NCI-H526 (cell line): ENCODE results near the gene PRPS1L1.
A peak's percentile ranks its signal among the peaks of the same experiment; 100 is the strongest.

Source experiments
- DNase-seq, 2 experiments: peaks; one replicate each; lab custom pipeline; 2025; lab: John Stamatoyannopoulos, UW

PRPS1L1 gene

DNA sequence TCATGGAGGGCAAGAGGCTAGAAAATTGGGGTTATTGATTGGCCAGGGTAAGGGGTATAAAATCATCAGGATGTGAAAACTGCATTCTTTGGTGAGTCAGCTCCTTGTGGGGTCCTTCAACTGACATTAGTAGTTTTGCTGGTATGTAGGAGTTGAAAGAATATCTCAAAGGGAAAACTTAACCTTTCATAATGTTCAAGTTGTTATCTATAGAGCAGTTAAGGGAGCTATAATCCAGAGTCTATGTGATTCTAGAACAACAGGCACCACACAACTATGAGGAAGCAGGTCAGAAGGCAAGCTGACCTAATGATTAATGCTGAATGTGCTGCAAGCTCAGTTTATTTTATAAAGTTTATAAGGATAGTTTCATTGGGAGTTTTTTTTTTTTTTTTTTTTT lies 13.7 kb downstream of the PRPS1L1 start:
- DNase-seq = no peak

DNA sequence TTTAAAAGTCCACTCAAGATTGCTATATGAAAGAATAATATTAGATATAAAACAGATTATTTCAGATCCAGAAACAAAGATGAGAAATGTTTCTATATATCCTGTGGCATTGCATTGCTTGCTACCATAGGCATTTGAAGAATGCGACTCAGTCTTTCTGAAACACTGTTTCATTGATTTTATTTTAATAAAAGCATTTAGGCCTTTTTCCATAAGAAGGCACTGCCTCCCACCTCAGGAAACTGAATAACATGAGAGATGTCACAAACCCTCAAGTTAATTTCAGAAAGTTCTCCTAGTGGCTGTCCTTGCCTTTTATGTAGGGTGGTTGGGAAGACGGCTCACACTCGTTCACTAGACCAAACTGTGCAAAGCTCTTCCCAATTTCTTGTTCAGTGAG lies 23.3 kb downstream of the PRPS1L1 start:
- no peak for DNase-seq

DNA sequence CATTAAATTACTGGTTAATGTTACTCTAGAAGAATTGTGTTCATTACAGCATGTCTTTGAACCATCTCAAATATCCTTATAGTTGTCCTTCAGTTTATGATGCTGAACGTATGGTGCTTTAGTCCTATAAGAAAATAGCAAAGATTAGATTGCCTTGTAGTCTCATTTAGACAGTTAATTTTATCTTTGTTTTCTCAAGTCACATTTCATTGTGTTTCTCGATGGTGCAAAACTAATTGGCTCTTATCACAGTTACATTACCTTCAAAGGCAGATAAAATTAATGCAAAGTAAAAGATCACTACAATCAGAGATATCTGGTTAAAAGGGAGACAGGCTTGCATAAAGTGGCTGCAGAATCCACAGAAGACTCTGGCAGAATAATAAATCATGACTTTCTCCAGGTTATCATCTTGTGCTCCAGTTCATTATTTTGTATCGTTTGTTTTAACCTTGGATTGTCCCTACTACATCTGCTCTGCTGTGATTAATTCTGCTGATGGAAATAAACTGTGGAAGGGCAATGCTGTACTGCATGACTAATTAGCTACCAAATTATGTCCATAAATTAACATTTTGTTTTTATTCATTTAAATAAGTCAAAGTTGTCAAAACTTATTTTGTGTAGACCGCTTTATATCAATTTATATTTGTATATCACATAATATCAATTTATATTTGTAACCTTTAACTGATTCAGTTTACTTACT lies 24.2 kb downstream of the PRPS1L1 start:
- no peak for DNase-seq

DNA sequence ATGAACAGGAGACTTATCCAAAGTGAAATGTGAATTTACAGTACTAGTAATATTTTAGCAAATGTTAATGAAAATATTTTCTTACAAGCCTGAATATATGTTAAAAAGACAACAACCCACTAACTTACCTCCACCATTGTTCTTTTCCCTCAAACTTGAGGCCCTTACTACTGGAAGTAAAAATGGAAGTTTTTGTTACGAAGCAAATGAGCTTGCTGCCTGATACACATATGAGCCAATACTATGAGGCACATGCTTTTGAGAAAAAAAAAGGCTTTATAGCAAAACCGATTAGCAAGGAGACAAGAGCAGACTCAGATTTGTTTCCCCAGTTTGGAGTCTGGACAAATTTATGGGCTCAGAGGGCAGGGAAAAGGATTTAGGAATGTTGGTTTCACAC lies 29.0 kb downstream of the PRPS1L1 start:
- DNase-seq = no peak

DNA sequence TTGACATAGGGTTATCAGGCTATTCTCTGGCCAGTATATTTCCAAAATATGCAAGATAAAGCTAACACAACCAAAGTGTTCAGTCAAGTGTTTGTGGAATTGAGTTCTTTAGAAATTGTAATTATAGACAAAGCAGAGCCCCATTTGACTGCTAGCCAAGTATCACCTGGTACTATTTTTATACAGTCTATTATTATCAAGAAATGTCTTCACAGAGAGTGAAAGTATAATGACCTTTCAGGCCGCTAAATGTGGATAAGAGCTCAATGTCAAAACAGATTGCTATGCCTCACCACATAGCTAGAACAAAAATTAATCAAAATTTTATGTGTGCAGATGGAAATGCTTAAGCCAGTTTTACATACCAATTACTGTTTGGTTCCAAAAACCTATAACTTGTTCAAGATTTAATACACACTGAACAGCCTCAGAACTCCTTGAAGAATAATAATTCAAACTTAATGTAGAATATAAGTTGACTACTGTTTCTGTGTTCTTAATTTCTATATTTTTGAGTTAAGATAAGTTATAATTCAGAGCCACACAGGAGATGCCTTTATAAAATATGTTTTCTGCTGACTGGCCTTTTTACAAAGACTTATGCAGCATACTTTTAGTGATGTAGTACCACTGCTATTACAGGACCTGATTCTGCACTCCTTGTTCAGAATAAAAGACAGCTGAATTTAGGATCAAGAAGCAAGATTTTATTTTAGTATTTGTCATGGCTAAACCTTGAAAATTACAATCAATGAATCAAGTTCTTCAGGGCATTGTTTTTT lies 31.0 kb downstream of the PRPS1L1 start:
- no peak for DNase-seq

DNA sequence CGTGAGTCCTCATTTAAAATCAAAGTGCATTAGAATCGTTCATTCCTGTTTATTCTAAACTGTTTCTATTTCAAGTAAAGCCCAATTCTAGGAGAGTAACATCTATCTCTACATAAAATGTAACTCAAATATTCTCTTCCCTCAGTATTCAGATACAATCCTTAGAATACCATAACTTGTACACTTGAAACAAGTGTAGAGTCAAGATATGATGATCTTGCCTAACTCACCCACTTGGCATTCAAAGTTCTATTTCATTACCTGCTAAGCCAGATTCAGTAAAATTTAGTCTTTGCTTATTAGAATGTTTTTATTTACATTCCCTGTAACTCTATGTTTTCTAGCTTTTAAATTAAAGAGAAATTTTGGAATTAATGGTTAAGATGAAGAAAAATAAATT lies 31.6 kb downstream of the PRPS1L1 start:
- no peak for DNase-seq

DNA sequence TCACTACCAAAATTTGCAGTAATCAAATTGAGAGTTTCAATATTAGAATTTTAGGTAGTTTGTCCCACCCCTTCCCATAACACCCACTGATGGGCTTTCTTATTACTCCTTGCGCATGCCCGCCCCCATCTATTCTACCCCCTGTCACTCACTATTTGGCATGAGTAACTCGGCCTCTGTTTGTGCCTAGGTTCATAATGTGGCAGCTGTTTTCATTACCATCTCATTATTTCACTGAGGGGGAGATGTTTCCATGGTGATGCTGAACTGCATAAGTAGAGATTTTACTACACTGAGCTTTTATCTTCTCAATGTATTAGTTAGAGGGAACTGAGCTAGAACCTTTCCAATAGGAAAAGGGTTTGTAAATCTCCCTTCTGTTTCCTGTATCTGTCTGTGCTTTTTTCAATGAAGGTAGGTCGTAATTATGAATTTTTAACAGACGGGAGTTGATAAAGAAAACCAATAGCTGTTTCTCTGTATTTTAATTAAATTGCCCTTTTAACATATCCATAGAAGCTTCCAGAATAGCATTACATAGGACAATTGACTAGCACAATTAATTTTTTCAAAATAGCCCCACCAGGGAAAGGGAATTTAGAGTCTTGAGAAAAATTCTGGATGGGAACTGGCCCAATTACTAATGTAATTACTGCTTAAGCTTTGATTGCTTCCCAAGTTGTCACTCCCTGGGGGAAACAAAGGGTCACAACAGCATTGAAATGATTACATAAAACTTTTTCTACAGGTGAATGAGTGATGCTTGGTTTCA lies 33.4 kb downstream of the PRPS1L1 start:
- DNase-seq = no peak

DNA sequence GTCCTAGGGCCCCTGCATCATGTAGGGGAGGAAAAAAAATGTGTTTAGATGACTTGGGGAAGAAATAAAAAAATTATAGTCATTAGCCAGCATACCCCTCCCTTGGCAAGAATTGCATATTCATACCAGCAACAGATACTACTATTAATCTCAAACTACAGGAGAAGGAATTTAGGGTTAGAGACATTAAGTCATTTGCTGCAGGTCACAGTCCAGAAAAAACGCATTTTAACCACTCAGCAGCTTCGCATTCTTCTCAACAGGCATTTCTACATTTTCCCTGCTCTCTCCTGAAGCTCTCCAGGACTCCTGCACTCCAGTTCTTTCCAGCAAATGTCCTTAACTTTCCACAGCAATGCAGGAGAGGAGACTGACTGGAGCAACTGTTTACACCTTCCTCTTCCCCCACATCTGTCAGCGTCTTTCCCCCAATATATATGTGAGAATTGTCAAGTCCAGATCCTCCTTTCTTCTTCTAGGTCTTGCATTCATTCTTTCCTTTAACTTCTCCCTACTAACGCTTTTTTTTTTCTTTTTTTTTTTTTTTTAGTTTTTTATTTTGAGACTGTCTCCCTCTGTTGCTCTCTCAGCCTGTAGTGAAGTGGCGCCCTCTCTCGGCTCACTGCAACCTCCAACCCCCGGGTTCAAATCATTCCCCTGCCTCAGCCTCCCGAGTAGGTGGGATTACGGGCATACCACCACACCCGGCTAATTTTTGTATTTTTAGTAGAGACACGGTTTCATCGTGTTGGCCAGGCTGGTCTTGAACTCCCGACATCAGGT lies 35.6 kb downstream of the PRPS1L1 start:
- peak in 1 of 2 experiments; percentile 18 for DNase-seq

DNA sequence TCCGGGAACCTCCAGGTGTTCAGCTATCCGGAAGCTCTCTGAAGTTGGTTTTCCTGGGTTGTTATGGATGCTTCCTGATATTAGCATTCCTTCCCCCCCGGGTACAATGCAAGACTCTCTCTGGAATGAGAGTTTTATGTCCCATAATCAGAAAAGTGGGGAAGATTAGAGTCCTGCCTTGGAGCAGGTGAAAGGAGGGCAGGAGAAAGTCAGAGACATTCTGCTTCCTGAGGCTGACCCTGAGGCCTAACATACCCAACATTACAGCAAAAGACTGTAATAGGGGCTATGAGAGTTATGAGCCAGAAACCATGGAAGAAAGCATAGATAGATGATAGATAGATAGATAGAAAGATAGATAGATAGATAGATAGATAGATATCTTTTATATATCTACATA lies 36.9 kb downstream of the PRPS1L1 start:
- DNase-seq = no peak

DNA sequence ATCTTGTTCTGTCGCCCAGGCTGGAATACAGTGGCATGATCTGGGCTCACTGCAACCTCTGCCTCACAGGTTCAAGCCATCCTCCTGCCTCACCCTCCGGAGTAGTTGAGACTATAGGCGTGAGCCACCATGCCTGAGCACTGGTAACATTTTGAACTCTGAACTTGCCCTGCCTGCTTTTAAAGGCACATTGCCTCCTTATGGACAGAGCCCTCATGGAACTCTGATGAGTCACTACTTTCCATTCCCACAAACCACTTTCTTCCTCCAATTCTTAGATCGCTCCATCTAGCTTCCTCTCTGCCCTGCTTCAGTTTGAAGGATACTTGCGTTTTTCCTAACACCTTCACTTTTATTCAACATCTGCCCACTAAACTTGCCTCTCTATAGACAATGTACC lies 38.1 kb downstream of the PRPS1L1 start:
- no peak for DNase-seq

DNA sequence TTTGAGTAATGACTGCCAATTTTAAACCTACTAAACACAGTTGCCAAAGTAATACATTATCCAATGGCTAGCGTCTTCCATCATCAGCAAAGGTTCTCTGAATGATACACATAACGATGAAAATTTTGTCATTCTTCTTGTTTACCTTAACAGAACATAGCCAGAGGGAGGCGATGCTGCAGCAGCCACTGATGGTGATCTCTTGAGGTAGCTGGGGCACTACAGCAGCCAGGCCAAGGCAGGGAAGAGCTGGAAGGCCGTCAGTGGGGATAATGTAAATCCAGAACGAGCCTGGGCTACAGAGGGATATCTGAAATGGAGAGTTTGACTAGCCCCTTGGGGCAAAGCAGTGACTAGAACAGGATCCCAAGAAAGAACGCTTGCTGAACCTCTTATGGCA lies 38.8 kb downstream of the PRPS1L1 start:
- DNase-seq = no peak

DNA sequence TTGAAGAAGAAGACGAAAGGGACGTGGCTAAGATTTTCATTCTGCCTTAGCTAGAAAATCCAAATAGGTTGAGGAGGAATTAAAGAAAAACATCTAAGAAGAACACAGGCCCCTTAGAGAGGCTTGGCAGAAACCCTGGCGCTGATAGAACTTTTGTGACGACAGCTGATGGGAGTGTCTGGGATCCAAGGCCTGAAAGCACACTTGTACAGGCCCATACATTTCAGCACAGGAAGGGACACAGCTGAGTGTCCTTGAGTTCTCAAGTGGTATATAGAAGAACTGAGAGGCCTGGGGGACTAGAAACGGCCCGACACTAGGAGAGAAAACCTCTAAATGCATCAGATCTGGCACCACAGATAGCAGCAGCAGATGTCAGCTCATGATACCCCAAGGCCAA lies 39.5 kb downstream of the PRPS1L1 start:
- no peak for DNase-seq

DNA sequence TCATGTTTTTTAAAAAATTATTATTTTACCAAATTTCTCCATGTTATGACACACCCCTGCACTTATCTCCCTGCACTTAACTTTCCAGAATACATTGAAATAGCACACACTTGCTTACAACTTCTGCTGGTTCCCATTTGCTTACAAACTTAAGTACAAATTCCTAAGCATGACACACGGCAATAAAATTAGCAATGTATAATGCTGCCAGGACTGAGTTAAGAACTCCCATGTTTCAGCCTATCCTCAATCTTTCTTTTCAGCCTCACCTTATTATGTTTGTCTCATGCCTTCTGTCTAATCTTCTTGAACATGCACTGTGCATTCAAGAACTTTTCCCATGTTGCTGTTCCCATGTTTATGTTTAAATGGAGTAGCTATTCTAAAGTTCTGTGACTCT lies 40.8 kb downstream of the PRPS1L1 start:
- DNase-seq = no peak

DNA sequence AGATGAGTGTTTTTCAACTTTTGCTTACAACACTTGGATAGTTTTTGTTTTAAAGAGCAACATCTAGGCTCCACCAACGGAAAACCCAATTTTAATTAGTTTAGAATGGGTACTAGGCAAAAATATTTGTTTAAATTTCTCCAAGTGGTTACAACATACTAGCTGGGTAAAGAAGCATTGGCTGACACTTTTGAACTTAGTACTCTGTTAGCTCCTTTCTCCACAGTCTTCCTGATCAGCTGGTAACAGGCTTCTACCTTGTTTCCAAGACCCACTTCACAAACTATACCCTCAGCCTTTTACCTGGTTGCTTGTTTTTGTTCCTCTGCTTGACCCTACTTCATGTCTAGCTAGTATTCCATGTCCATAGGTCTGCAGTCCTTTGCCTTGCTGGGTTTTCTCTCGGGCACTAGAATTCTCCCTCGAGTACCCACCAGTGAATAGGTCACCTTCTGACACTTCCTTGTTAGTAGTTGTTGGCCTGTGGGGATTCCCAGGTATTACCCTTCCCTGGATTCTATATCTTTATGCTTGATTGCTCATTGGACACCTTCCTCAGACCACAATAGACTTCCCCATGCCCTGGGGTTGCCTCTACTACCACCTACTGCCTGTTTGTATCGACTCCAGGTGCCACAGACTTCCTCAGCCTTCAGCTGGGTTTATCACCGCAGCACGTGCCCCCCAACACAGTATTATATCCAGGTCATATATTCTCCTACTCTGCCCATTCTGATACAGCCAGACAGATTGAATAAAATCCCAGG lies 42.0 kb downstream of the PRPS1L1 start:
- DNase-seq = no peak

DNA sequence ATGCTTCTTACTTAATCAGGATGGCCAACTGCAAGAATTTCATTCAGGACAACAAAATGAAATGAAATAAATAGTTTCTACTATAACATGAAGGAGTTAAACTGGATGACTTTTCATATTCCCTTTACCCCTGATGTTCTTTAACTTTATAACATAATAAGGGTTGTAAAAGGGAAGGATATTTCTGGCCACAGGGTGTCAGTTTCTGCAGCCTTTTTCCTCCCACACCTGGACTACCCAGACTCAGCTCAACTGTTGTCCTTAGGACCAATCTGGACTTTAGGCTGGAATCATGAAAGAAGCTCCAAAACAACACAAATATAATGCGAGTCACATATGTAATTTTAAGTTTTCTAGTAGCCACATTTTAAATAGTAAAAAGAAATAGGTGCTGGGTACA lies 43.4 kb downstream of the PRPS1L1 start:
- no peak for DNase-seq

DNA sequence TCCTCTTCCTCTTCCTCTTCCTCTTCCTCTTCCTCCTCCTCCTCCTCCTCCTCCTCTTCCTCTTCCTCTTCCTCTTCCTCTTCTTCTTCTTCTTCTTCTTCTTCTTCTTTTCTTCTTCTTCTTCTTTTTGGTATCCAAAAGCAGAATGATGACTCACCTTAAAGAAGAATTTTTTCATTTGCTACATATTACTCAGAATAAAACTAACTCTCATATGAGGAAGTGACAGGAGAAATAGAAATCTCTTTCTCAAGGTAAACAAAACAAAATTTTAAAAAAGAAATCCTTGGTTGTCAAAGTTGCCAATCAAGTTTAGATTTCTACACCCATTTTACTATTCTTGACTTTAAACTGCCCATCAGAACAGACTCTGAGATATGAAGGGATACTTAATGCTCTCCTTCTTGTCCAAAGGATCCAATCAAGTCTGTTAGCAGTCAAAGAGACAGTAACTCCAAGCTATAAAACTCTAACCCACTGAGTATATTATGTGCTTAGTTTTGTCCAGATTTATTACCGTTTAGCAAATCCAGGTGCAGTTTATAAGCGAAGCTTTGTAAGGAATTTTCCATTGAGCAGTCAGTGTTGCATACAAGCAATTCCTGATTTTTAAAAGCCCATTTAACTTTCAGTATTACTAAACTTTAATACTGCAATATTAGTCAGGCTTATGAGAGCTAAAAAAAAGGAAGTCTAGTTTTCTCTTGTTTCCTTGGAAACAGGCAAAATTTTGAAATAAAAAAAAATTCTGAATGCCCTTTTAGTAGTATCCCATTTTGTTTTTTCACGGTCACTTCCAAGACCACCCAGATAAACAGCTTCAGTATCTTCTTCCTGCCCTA lies 44.2 kb downstream of the PRPS1L1 start:
- DNase-seq = no peak

DNA sequence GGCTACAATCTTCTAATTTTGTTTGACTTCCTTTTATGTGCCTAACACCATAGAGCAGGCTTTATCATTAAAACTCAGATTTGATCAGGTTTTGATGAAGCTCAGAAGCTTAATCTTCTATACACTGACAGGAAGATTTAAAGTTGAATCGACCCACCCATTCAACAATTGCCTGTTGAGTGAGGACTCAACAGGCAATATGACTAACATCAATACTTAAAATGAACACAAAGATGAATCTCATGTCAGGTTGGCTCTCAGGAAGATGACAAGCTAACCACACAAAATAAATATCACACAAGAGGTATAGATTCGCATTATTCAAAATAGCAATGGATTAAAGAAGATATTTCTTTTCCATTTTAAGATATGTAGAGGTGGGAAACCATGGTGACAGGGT lies 50.7 kb downstream of the PRPS1L1 start:
- no peak for DNase-seq
